GM21390 (cell line): ENCODE data around the gene COL15A1.
"Not testable (repeated sequence)": the region's sequence is repeated elsewhere in the genome, so short reads cannot be mapped to it uniquely, and the experiment has no call there.

Source experiments
- ATAC-seq: cut with Tn5 transposase; IDR thresholded peaks from one replicate; pipeline ENCODE4 v1.9.1; 2021; ENCODE audit not compliant: unreplicated experiment

Gene COL15A1

GRCh38 chr9:99008203-99008602 lies 64.5 kb downstream of the COL15A1 start:
- no peak for ATAC-seq

DNA sequence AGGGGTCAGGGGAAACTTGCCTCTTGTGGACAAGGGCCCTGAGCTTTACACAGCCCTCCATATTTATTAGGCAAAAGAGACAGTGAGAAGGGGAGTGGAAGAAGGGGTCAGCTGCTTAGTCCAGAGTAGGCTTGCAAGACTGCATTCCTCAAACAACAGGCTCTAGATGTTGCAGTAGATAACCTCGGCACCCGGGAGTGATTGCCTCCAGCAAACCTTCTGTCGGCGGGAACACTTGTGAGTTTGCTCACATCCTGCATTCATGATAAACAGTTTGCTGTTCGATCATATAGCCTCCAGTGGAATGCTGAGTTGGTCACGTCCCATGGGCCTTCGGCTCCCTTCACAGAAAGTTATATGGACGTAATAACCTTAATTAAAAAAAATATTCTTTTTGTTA lies 66.7 kb downstream of the COL15A1 start:
- ATAC-seq: not testable (repeated sequence)

DNA sequence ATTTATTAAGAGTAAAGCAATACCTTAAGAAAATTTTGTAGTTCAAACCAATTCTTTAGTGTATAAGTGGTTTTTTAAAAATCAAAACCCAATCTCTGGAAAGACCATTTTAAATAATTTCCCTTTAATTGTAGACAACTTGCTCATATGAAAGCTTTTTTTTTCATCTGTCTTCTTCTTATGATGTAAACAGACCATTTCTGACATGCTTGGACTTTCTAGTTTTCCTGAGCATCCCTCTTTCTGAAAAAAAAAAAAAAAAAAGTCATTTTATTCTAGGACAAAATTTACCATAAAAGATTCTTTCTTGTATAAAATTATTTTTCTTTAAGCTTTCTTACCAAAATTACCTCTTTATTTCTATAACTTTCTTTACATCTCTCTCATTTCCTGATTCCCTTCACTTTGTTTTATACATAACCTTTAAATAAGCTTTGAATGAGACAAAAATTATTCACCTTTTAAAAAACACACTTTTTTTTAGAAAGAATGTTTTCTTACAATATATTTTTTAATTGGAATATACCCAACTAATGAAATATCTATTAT lies 67.5 kb downstream of the COL15A1 start:
- no peak for ATAC-seq

GRCh38 chr9:99012957-99013512 lies 69.3 kb downstream of the COL15A1 start:
- no peak for ATAC-seq

GRCh38 chr9:99013550-99013949 lies 69.8 kb downstream of the COL15A1 start:
- ATAC-seq: no peak

GRCh38 chr9:99015448-99015847 lies 71.7 kb downstream of the COL15A1 start:
- no peak for ATAC-seq

- no peak for ATAC-seq
Observed at GRCh38 chr9:99015890-99016289, 72.2 kb downstream of the COL15A1 start.

DNA sequence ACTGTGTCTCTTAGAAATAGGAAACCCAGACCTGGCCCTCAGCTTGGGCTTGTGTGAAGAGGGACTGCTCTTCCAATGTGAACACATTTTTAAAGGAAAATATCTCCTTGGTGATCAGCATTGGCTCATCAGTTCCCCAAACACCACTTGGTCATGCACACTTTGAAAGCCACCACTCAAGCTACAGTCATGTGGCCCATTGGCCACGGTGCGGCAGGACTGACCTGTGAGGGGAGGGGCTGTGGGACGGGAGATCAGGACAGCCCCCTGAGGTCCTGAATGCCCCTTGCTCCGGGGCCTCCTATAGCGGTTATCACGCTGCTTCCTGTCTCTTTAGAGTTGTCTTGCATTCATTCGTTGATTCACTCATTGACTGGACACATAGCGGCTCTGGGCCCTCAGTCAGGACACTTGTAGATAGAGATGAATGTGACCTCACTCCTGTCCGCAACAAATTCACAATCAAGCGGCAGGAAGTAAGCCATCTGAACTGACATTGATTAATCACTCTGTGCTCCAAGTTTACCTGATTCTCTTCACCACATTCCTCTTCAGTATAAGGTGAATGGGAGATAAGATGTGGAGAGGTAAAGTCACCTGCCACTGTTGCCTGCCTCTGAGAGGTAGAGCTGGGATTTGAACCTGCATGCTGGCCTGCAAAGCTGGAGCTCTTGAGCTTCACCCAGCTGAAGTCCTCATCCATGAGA lies 73.1 kb downstream of the COL15A1 start:
- ATAC-seq: no peak

GRCh38 chr9:99018653-99019052 lies 74.9 kb downstream of the COL15A1 start:
- ATAC-seq: no peak

GRCh38 chr9:99019510-99020331 lies 76.0 kb downstream of the COL15A1 start:
- ATAC-seq: no peak

DNA sequence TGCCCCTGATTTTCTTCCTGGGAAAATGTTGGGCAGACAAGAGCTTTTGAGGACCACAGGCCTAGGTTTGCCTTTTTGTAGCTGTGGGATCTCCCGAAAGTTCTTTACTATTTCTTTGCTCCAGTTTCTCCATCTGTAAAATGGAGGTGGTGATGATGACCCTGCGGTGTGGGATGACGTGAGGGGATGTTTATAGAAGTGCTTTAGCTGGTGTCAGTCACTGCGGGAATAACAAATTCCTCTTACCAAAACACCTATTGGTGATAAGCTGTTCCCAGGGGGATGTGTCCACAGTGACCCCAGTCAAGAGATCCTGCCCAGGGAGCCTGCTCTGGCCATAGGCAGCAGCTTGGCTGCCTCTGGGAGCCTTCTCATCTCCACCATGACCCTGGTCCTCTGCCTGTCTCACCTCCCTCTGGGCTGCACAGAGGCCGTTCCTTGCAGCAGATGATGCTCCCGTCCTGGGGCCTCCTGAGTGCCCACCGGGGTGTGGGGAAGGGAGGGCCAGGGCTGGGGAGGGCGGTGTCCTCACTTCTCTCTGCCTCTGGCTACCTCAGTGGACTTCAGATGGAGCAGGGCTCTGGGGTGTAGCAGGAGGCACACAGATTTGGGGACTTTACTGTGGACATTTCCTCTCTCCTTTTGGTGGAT lies 77.2 kb downstream of the COL15A1 start:
- no peak for ATAC-seq

DNA sequence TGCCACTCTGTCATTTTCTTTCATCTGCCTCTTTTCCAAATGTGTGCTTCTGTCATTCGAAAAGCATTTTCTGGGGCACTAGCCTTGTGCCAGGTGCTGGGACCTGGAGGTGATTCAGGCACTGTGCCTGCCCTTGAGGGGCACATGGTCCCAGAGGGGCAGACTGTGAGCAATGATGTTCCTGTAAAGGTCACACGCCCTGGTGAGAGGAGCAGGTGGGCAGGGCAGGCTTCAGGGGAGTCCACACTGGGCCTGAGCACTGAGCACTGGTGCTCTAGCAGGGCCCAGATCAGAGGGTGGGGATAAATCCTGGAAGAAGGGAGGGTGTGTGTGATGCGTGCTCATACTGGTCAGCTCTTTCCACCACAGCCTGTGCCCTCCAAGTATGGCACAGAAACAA lies 77.8 kb downstream of the COL15A1 start:
- ATAC-seq: no peak

DNA sequence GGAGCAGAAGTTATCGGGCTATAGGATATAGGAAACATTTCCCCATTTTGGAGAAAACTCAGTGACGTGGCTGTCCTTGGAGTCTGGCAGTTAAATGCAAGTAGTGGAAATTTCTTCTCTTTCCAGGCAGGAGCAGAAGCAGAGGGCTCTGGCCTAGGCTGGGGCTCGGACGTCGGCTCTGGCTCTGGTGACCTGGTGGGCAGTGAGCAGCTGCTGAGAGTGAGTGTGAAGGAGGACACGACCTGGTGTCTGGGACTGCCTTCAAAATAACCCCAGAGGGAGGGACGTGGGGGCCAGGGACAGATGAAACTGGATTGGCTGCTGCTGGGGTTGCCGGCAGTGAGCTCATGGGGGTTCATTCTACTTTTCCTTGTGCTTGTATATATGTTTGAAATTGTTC lies 79.5 kb downstream of the COL15A1 start:
- no peak for ATAC-seq

GRCh38 chr9:99023831-99024230 lies 80.1 kb downstream of the COL15A1 start:
- no peak for ATAC-seq

DNA sequence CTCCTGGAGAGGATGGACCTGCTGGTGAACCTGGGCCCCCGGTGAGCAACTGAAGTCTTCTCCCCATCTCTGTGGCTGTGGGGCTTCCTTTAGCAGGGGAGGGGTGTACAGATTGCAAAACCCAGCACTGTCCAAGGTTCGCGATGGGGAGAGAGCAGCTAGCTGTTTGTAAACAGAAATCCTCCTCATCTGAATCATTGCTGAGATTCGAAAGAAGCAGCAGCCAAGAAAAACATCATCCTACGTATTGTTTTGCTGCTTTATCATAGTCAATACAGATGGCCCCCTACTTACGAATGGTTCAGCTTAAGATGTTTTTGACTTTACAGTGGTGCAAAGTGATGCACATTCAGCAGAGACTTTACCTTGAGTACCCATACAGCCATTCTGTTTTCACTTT lies 81.3 kb downstream of the COL15A1 start:
- ATAC-seq: no peak

DNA sequence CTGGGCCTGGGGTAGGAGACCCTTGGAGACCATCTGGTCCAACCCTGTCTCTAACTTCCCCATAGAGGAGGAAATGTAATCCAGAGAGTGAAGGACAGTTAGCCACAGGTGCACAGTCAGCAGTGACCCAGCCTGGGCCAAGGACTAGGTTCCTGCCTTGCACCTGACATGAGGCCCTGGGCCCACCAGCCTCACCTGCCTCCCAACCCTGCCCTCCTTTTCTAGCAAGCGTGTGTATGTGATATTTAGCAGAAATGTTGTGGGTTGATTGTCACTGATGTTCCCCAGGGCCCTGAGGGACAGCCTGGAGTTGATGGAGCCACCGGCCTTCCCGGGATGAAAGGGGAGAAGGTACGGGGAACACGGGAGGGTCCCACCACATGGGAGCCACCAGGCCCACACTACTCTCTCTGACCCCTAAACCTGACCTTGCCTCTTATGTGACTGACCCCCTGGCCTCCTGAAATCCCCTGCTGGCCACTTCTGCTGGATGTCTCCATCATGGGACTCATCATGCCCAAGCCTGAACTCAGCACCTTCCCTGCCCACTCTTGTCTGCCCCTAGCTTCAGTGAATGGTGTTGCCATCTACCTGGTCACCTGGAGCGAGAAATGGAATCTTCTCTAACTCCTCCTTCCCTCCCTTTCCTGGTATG lies 82.0 kb downstream of the COL15A1 start:
- no peak for ATAC-seq

- ATAC-seq: no peak
Observed at GRCh38 chr9:99026271-99026955, 82.7 kb downstream of the COL15A1 start.

- ATAC-seq: no peak
Observed at GRCh38 chr9:99026956-99027298, 83.2 kb downstream of the COL15A1 start.

GRCh38 chr9:99027443-99027842 lies 83.7 kb downstream of the COL15A1 start:
- ATAC-seq: no peak

DNA sequence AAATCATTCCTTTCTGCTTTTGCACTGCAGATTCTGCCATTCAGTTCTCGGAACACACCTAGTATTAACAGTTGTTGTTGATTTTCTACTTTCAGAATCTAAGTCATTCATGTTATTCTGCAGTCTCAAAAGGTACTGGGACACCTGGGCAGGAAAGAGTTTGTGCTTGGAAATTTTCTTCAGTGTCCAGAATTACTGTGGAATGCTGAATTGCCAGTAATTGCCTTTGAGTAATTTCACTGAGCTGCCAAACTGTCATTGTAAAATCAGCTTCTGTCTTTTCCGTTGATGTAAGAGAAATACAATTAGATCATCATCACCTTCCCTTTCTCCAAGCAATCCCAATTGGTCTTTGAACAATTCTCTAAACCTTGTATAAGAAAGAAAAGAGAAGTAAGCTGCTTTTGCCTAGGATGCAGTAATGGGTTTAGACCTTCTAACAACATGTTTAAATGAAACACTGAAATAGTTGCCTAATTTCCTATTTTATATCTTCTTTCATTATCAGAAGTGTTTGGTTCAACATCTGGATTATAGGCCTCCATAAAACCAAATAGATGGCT lies 85.5 kb downstream of the COL15A1 start:
- no peak for ATAC-seq
